Loucy (cell line): ENCODE data around the gene AGBL3.

ENCODE experiments used
- H2AFZ ChIP-seq: fragments of 200-600 bp; sonication (generic); 2 replicates; pipeline ENCODE4 v1.6.0; 2016; ENCODE audit warnings: antibody characterized with exemption, mild to moderate bottlenecking, low read length, moderate library complexity
- H3F3A ChIP-seq: fragments of 200-600 bp; 2 replicates; pipeline ENCODE4 v1.6.0; 2016; ENCODE audit warnings: antibody characterized with exemption, low read depth, mild to moderate bottlenecking
- H3K27me3 ChIP-seq: fragments of 200-600 bp; sonication (generic); 2 replicates; pipeline ENCODE4 v1.6.1; 2014; ENCODE audit warnings: low read length, mild to moderate bottlenecking; ENCODE audit not compliant: insufficient read depth, poor library complexity, severe bottlenecking
- H3K36me3 ChIP-seq: fragments of 200-600 bp; sonication (generic); 2 replicates; pipeline ENCODE4 v1.6.1; 2016; ENCODE audit warnings: low read length; ENCODE audit not compliant: insufficient read depth
- H3K4me1 ChIP-seq: fragments of 200-600 bp; sonication (generic); 2 replicates; pipeline ENCODE4 v1.5.1; 2014; ENCODE audit warnings: low read length, mild to moderate bottlenecking; ENCODE audit not compliant: insufficient read depth, poor library complexity, severe bottlenecking
- H3K4me2 ChIP-seq: fragments of 200-600 bp; sonication (generic); 2 replicates; pipeline ENCODE4 v1.6.0; 2014; ENCODE audit warnings: antibody characterized with exemption, low read length, low read depth, mild to moderate bottlenecking; ENCODE audit not compliant: poor library complexity, severe bottlenecking
- H3K4me3 ChIP-seq: fragments of 200-600 bp; sonication (generic); 2 replicates; pipeline ENCODE4 v1.5.1; 2014; ENCODE audit warnings: low read length, mild to moderate bottlenecking, mixed read lengths; ENCODE audit not compliant: poor library complexity, severe bottlenecking
- H3K79me2 ChIP-seq: fragments of 200-600 bp; sonication (generic); 2 replicates; pipeline ENCODE4 v1.6.1; 2014; ENCODE audit warnings: low read length; ENCODE audit not compliant: insufficient read depth
- H3K9ac ChIP-seq: fragments of 200-600 bp; sonication (generic); 2 replicates; pipeline ENCODE4 v1.6.0; 2014; ENCODE audit warnings: mild to moderate bottlenecking, low read depth, low read length, moderate library complexity; ENCODE audit not compliant: poor library complexity, severe bottlenecking
- H3K9me2 ChIP-seq: fragments of 200-600 bp; sonication (generic); replicated peaks from 2 replicates; pipeline ENCODE4 v1.6.1; 2016; ENCODE audit warnings: low read depth, low read length, mixed read lengths
- H3K9me3 ChIP-seq: fragments of 200-600 bp; sonication (generic); 2 replicates; pipeline ENCODE4 v1.6.1; 2014; ENCODE audit warnings: mild to moderate bottlenecking, antibody characterized with exemption, low read length, low read depth; ENCODE audit not compliant: insufficient read depth
- H4K20me1 ChIP-seq: fragments of 200-600 bp; sonication (generic); 2 replicates; pipeline ENCODE4 v1.6.0; 2014; ENCODE audit warnings: antibody characterized with exemption, low read length, mild to moderate bottlenecking; ENCODE audit not compliant: insufficient read depth, poor library complexity, severe bottlenecking
- EZH2phosphoT487 ChIP-seq: fragments of 200-600 bp; IDR thresholded peaks from 2 replicates; pipeline ENCODE4 v1.6.1; 2018; ENCODE audit warnings: antibody characterized with exemption, mild to moderate bottlenecking, moderate library complexity, borderline replicate concordance
- TF ChIP-seq, protein P1 (sequence below): fragments of 200-600 bp; sonication (generic); conservative IDR thresholded peaks from 2 replicates; pipeline ENCODE4 v1.5.1; 2014; ENCODE audit warnings: mild to moderate bottlenecking, antibody characterized with exemption, low read length

AGBL3 gene

DNA sequence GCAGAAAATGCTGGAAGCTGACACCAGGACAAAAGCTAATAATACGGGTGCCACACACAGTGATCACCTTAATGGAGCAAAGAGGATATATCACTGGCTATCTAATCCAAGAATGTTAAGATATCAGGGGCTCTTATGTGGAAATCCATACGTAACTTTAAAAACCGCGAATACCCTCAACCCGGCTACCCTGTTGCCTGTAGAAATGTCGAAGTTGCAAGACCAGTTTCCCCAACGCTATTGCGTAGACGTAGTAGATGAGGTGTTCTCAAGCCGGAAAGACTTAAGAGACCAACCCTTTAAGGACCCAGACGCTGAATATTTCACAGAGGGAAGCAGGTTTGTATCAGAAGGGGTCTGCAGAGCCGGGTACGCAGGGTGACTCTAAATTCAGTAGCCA, 192.1 kb downstream of the AGBL3 start:
- Histone ChIP-seq H3K4me3 (no peak overlapping the region), H3K9ac (no peak overlapping the region), H3K27me3 (no peaks in the 10 kb centered on the region), H3K4me1 (no peaks in the 10 kb centered on the region), H2AFZ (no peak overlapping the region), H3K9me3 (peaks cover 15% of the 10 kb centered on the region; the same call in 1 of the 2 replicates), H3K4me2 (no peak overlapping the region), H3F3A (no peaks in the 10 kb centered on the region), H3K9me2 (no peaks in the 10 kb centered on the region), H3K79me2 (no peaks in the 10 kb centered on the region), H3K36me3 (no peaks in the 10 kb centered on the region), H4K20me1 (no peaks in the 10 kb centered on the region)
- no peak for TF ChIP-seq EZH2phosphoT487
- TF ChIP-seq, protein P1, sequence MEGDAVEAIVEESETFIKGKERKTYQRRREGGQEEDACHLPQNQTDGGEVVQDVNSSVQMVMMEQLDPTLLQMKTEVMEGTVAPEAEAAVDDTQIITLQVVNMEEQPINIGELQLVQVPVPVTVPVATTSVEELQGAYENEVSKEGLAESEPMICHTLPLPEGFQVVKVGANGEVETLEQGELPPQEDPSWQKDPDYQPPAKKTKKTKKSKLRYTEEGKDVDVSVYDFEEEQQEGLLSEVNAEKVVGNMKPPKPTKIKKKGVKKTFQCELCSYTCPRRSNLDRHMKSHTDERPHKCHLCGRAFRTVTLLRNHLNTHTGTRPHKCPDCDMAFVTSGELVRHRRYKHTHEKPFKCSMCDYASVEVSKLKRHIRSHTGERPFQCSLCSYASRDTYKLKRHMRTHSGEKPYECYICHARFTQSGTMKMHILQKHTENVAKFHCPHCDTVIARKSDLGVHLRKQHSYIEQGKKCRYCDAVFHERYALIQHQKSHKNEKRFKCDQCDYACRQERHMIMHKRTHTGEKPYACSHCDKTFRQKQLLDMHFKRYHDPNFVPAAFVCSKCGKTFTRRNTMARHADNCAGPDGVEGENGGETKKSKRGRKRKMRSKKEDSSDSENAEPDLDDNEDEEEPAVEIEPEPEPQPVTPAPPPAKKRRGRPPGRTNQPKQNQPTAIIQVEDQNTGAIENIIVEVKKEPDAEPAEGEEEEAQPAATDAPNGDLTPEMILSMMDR, result no peak

DNA sequence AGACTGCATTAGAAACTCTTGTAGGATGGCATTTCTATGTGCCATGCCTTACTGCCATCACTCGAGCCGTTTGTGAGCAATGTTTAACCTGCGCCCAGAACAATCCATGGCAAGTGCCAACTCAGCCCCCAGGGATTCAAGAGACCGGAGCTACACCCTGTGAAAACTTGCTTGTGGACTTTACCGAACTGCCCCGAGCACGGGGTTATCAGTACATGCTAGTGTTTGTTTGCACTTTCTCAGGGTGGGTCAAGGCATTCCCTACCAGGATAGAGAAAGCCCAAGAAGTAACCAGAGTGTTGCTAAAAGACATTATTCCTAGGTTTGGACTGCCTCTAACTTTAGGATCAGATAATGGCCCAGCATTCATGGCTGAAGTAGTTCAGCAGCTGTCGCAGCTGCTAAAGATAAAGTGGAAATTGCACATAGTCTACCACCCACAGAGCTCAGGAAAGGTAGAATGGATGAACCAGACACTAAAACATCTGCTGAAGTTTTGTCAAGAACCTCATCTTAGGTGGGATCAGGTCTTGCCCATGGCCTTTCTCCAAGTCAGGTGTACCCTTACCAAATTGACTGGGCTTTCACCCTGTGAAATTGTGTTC, 193.1 kb downstream of the AGBL3 start:
- H3K4me2 ChIP-seq, result no peak overlapping the region
- H3K9me2 ChIP-seq, result no peaks in the 10 kb centered on the region
- H2AFZ ChIP-seq, result no peak overlapping the region
- H3K9ac ChIP-seq, result no peak overlapping the region
- H3K79me2 ChIP-seq, result no peaks in the 10 kb centered on the region
- H3F3A ChIP-seq, result no peaks in the 10 kb centered on the region
- no peaks in the 10 kb centered on the region for H3K36me3 ChIP-seq
- no peaks in the 10 kb centered on the region for H3K27me3 ChIP-seq
- peaks cover 15% of the 10 kb centered on the region; the same call in 1 of the 2 replicates for H3K9me3 ChIP-seq
- H4K20me1 ChIP-seq, result no peaks in the 10 kb centered on the region
- no peaks in the 10 kb centered on the region for H3K4me1 ChIP-seq
- H3K4me3 ChIP-seq, result no peak overlapping the region
- no peak for TF ChIP-seq EZH2phosphoT487
- TF ChIP-seq, protein P1, result no peak

DNA sequence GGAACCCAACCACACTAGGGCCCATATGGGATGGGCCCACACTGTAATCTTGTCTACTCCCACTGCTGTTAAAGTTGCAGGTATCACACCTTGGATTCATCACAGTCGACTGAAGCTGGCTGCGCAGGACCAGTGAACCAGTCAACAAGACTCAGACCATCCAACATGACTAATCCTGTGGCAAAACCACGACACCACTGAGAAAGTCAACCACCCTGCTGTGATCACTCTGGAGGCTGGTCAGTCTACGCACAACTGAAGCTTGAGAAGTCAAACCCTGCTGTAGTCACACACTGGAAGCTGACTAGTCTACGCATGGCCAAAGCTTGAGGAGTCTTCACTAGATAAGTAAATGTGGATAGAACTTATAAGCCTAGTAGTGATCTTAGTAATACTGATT, 193.8 kb downstream of the AGBL3 start:
- H3K4me2 ChIP-seq, result no peak overlapping the region
- H3K9me3 ChIP-seq, result peaks cover 15% of the 10 kb centered on the region; the same call in 1 of the 2 replicates
- no peaks in the 10 kb centered on the region for H3K79me2 ChIP-seq
- H4K20me1 ChIP-seq, result no peaks in the 10 kb centered on the region
- H2AFZ ChIP-seq, result no peak overlapping the region
- no peaks in the 10 kb centered on the region for H3K9me2 ChIP-seq
- no peaks in the 10 kb centered on the region for H3K4me1 ChIP-seq
- H3K36me3 ChIP-seq, result no peaks in the 10 kb centered on the region
- H3K27me3 ChIP-seq, result no peaks in the 10 kb centered on the region
- no peak overlapping the region for H3K9ac ChIP-seq
- H3F3A ChIP-seq, result no peaks in the 10 kb centered on the region
- no peak overlapping the region for H3K4me3 ChIP-seq
- TF ChIP-seq EZH2phosphoT487, result no peak
- TF ChIP-seq, protein P1, result no peak
